Erythroblast (primary cell): ENCODE results near the gene FCHSD1.

Experiments used
- GATA1 ChIP-seq: IDR thresholded peaks from 2 replicates; pipeline ENCODE4 v1.6.1; 2011; ENCODE audit warnings: low read depth, mild to moderate bottlenecking, control low read depth, low read length, moderate library complexity
- POLR2A ChIP-seq: IDR thresholded peaks from 2 replicates; pipeline ENCODE4 v1.6.1; 2011; ENCODE audit warnings: mild to moderate bottlenecking, low read length

- TF ChIP-seq POLR2A (no peak), GATA1 (no peak)
These were observed 32.5 kb upstream of the FCHSD1 start for GRCh38 chr5:141683596-141684141.
